Mesothelial cell of epicardium (in vitro differentiated cells): ENCODE data around the gene DNAJC27. TPM values are rescaled to one million over a fixed set of nuclear protein-coding genes. Genes with fewer than 3 reads are reported as not detected.
A peak's percentile ranks its signal among the peaks of the same experiment; 100 is the strongest.
"Not testable (repeated sequence)": the region's sequence is repeated elsewhere in the genome, so short reads cannot be mapped to it uniquely, and the experiment has no call there.

Experiments
- DNase-seq, 2 experiments: peaks; one replicate each; pipeline ENCODE4 v3.0.0; 2021; ENCODE audit warnings: low spot score in 2 of 2; ENCODE audit not compliant: unreplicated experiment in 2 of 2
- H3K27ac Mint-ChIP-seq: 2 replicates; pipeline ENCODE4 v1.8.0; 2021; ENCODE audit warnings: mixed read lengths
- H3K27me3 Mint-ChIP-seq: 2 replicates; pipeline ENCODE4 v1.8.0; 2021; ENCODE audit warnings: low read depth, mixed read lengths
- H3K36me3 Mint-ChIP-seq: 2 replicates; pipeline ENCODE4 v1.8.0; 2021; ENCODE audit warnings: mixed read lengths
- H3K4me1 Mint-ChIP-seq: 2 replicates; pipeline ENCODE4 v1.8.0; 2021; ENCODE audit warnings: mixed read lengths
- H3K4me3 Mint-ChIP-seq: 2 replicates; pipeline ENCODE4 v1.8.0; 2021; ENCODE audit warnings: mild to moderate bottlenecking, moderate library complexity, mixed read lengths
- H3K9me3 Mint-ChIP-seq: 2 replicates; pipeline ENCODE4 v1.8.0; 2021; ENCODE audit warnings: mixed read lengths
- total RNA-seq: library from RNA; stranded (reverse); gene quantifications from 3 replicates; pipeline ENCODE4 v1.2.1, GENCODE V29; 2021
- TF ChIP-seq, protein P1 (sequence below): fragments of 200-600 bp; sonication (generic); IDR thresholded peaks from one replicate; pipeline ENCODE4 v1.5.0; 2021; ENCODE audit warnings: antibody characterized with exemption; ENCODE audit not compliant: unreplicated experiment

DNAJC27 gene
- total RNA-seq = 10.4 to 10.9 TPM (median 10.6 TPM) in 3 replicates

DNA sequence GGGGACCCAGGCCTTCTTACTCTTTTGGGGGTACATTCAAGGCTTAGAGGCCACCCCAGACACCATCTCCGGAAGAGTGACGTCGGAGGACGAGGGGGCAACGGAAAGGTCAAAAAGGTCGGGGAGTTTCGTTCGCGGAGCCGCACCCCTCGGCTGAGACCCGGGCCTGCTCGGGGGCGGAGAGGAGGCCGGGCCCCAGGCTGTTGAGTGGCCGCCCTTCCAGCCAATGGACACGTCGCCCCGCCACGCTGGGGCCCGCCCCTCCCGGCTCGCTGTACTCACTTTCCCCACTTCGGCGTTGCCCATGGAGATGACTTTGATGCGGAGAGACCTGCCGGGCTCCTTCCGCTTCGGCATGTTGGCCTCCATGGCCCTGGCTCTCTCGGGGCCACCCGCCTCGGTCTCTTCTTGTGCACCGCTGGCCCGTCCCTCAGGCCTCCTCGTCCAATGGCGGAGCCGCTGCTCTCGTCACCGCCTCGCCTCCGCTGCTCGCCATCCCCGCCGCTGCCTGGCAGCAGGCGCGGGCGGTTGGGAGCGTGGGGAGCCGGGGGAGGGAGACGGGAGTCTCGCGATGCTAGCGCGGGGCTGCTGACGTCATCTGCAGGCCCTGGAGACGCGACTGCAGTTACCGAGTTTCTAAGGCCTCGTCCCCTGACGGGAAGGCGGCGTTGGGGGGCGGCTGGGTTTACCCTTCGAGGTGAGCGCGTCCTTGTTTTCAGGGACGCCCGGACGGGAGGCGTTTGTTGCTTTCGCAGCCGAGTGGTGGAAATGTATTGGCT, at the start of gene DNAJC27:
DNAJC27 (minus strand) TSS at position 420 of the 779 bp plus-strand sequence; CDS start at position 369, 51 bp downstream.
- TF ChIP-seq, protein P1, sequence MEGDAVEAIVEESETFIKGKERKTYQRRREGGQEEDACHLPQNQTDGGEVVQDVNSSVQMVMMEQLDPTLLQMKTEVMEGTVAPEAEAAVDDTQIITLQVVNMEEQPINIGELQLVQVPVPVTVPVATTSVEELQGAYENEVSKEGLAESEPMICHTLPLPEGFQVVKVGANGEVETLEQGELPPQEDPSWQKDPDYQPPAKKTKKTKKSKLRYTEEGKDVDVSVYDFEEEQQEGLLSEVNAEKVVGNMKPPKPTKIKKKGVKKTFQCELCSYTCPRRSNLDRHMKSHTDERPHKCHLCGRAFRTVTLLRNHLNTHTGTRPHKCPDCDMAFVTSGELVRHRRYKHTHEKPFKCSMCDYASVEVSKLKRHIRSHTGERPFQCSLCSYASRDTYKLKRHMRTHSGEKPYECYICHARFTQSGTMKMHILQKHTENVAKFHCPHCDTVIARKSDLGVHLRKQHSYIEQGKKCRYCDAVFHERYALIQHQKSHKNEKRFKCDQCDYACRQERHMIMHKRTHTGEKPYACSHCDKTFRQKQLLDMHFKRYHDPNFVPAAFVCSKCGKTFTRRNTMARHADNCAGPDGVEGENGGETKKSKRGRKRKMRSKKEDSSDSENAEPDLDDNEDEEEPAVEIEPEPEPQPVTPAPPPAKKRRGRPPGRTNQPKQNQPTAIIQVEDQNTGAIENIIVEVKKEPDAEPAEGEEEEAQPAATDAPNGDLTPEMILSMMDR = no peak
- Mint-ChIP-seq H3K36me3 (peaks cover 7% of the 10 kb centered on the region), H3K27ac (peak within 1 kb of the TSS; percentile 100), H3K4me1 (peaks cover 18% of the 10 kb centered on the region), H3K4me3 (peak within 1 kb of the TSS; percentile 98), H3K27me3 (no peaks in the 10 kb centered on the region), H3K9me3 (no peaks in the 10 kb centered on the region)
- DNase-seq = peak; percentile 97 to 99

DNA sequence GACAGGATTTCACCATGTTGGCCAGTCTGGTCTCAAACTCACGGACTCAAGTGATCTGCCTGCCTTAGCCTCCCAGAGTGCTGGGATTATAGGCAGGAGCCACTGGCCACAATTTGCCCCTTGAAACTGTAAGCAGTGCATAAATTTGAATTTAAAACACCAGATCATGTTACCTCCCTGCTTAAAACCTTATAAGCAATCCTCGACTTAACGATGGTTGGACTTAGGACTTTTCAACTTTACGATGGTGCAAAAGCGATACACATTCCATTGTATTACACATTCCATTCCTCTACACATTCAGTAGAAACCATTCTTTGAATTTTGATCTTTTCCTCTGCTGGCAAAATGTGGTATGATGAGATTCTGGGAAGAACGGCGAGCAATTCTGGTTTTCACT, 46.9 kb upstream of the DNAJC27 start:
- H3K27ac Mint-ChIP-seq = no peak overlapping the region
- no peaks in the 10 kb centered on the region for H3K36me3 Mint-ChIP-seq
- peaks cover 3% of the 10 kb centered on the region for H3K9me3 Mint-ChIP-seq
- no peak overlapping the region for H3K4me3 Mint-ChIP-seq
- TF ChIP-seq, protein P1 = no peak
- H3K27me3 Mint-ChIP-seq = peaks cover 6% of the 10 kb centered on the region
- H3K4me1 Mint-ChIP-seq = peaks cover 1% of the 10 kb centered on the region
- DNase-seq = no peak

GRCh38 chr2:25014631-25015030, 42.9 kb upstream of the DNAJC27 start:
- TF ChIP-seq, protein P1 = no peak
- no peak overlapping the region for H3K4me3 Mint-ChIP-seq
- H3K27ac Mint-ChIP-seq = no peak overlapping the region
- H3K4me1 Mint-ChIP-seq = no peaks in the 10 kb centered on the region
- H3K36me3 Mint-ChIP-seq = no peaks in the 10 kb centered on the region
- peaks cover 3% of the 10 kb centered on the region for H3K9me3 Mint-ChIP-seq
- no peaks in the 10 kb centered on the region for H3K27me3 Mint-ChIP-seq
- no peak for DNase-seq

DNA sequence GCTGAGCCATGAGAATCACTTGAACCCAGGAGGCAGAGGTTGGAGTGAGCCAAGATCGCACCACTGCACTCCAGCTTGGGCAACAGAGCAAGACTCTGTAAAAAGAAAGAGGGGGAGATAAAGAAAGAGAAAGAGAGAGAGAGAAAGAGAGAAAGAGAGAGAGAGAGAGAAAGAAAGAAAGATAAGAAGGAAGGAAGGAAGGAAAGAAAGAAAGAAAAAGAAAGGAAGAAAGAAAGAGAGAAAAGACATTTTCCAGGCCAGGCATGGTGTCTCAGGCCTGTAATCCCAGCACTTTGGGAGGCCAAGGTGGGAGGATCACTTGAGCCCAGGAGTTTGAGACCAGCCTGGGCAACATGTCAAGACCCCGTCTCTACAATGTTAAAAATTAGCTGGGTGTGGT, 39.6 kb upstream of the DNAJC27 start:
- H3K27me3 Mint-ChIP-seq, H3K4me1 Mint-ChIP-seq, H3K27ac Mint-ChIP-seq, H3K4me3 Mint-ChIP-seq, DNase-seq, H3K9me3 Mint-ChIP-seq, H3K36me3 Mint-ChIP-seq: not testable (repeated sequence)

- Mint-ChIP-seq H3K27ac (no peak overlapping the region), H3K27me3 (no peaks in the 10 kb centered on the region), H3K4me1 (no peaks in the 10 kb centered on the region), H3K36me3 (no peaks in the 10 kb centered on the region), H3K9me3 (no peaks in the 10 kb centered on the region), H3K4me3 (no peak overlapping the region)
- TF ChIP-seq, protein P1 = no peak
- no peak for DNase-seq
Measured at GRCh38 chr2:25009954-25010353, 38.2 kb upstream of the DNAJC27 start.

GRCh38 chr2:25002066-25002465, 30.3 kb upstream of the DNAJC27 start:
- no peak for DNase-seq
- no peak overlapping the region for H3K27ac Mint-ChIP-seq
- peaks cover 8% of the 10 kb centered on the region for H3K4me1 Mint-ChIP-seq
- H3K27me3 Mint-ChIP-seq = peaks cover 7% of the 10 kb centered on the region
- H3K4me3 Mint-ChIP-seq = no peak overlapping the region
- peaks cover 3% of the 10 kb centered on the region for H3K36me3 Mint-ChIP-seq
- no peaks in the 10 kb centered on the region for H3K9me3 Mint-ChIP-seq
- TF ChIP-seq, protein P1 = no peak
